Gastroesophageal sphincter (tissue), 4 donors: ENCODE results near the gene IFIH1. TPM values are rescaled to one million over a fixed set of nuclear protein-coding genes. Genes with fewer than 3 reads are reported as not detected.

Source experiments
- ATAC-seq: fragments of 150-250 bp; one replicate; pipeline ENCODE4 v1.9.1; 2016; ENCODE audit warnings: mild to moderate bottlenecking, moderate library complexity
- H3K27ac ChIP-seq, 4 donors: fragments of 200-600 bp; sonication (generic) in 3 of 4; 1 replicate in 3 of 4; 2 replicates in 1 of 4; pipeline ENCODE4 v1.5.1; 2016 to 2019
- H3K27me3 ChIP-seq: fragments of 200-600 bp; sonication (generic); one replicate; pipeline ENCODE4 v1.5.1; 2019
- H3K36me3 ChIP-seq, 2 donors: fragments of 200-600 bp; sonication (generic); one replicate each; pipeline ENCODE4 v1.5.1; 2019; ENCODE audit warnings: control low read depth in 1 of 2
- H3K4me1 ChIP-seq, 3 donors: fragments of 200-600 bp; sonication (generic); 1 replicate in 2 of 3; 2 replicates in 1 of 3; pipeline ENCODE4 v1.5.1; 2016 to 2019; ENCODE audit warnings: control low read depth in 2 of 3
- H3K4me3 ChIP-seq, 2 donors: fragments of 200-600 bp; sonication (generic); one replicate each; pipeline ENCODE4 v1.5.1; 2019; ENCODE audit warnings: mild to moderate bottlenecking in 1 of 2, moderate library complexity in 1 of 2
- H3K9me3 ChIP-seq, 3 donors: fragments of 200-600 bp; sonication (generic); one replicate each; pipeline ENCODE4 v1.5.1; 2017 to 2019; ENCODE audit warnings: control low read depth in 2 of 3
- EP300 ChIP-seq: sonication (generic); formaldehyde crosslinking; IDR thresholded peaks from one replicate; pipeline ENCODE4 v1.6.1; 2017; ENCODE audit warnings: antibody characterized with exemption, mild to moderate bottlenecking
- POLR2A ChIP-seq, 2 donors: fragments of 450-650 bp; IDR thresholded peaks; one replicate each; pipeline ENCODE4 v1.6.1; 2017; ENCODE audit warnings: antibody characterized with exemption in 2 of 2, mild to moderate bottlenecking in 2 of 2, moderate library complexity in 1 of 2
- POLR2AphosphoS5 ChIP-seq: sonication (generic); formaldehyde crosslinking; IDR thresholded peaks from one replicate; pipeline ENCODE4 v1.6.1; 2017; ENCODE audit warnings: antibody characterized with exemption
- WGBS, 2 donors: methylation state at CpG; one replicate each; pipeline ENCODE4 v1.1.5; 2018; ENCODE audit warnings: low coverage in 1 of 2; 5-methylcytosine and 5-hydroxymethylcytosine counted together
- total RNA-seq, 4 donors: library from RNA; depleted of rRNA; stranded (reverse); fragments of >200 nt; gene quantifications; one replicate each; pipeline ENCODE4 v1.1.0, GENCODE V29; 2016
- TF ChIP-seq, protein P1 (sequence below), 4 experiments: fragments of 200-600 bp in 2 of 4; fragments of 450-650 bp in 2 of 4; sonication (generic) in 1 of 4; IDR thresholded peaks; one replicate each; pipeline ENCODE4 v1.5.1; 2017 to 2019; ENCODE audit warnings: antibody characterized with exemption in 4 of 4, mild to moderate bottlenecking in 2 of 4, moderate library complexity in 2 of 4

IFIH1 gene
- total RNA-seq, 4 donors from 2014 or later: 7.1 to 24.1 (median 16.1) TPM

GRCh38 chr2:162234620-162235462 is 83.6 kb downstream of the IFIH1 start:
- no peak for ATAC-seq
- TF ChIP-seq POLR2A (IDR thresholded peaks at IDR 0.05) (no peak), POLR2AphosphoS5 (no peak), EP300 (no peak)
- TF ChIP-seq, protein P1, sequence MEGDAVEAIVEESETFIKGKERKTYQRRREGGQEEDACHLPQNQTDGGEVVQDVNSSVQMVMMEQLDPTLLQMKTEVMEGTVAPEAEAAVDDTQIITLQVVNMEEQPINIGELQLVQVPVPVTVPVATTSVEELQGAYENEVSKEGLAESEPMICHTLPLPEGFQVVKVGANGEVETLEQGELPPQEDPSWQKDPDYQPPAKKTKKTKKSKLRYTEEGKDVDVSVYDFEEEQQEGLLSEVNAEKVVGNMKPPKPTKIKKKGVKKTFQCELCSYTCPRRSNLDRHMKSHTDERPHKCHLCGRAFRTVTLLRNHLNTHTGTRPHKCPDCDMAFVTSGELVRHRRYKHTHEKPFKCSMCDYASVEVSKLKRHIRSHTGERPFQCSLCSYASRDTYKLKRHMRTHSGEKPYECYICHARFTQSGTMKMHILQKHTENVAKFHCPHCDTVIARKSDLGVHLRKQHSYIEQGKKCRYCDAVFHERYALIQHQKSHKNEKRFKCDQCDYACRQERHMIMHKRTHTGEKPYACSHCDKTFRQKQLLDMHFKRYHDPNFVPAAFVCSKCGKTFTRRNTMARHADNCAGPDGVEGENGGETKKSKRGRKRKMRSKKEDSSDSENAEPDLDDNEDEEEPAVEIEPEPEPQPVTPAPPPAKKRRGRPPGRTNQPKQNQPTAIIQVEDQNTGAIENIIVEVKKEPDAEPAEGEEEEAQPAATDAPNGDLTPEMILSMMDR (IDR thresholded peaks at IDR 0.05): no peak
- Histone ChIP-seq H3K9me3 (no peaks in the 10 kb centered on the region), H3K36me3 (no peaks in the 10 kb centered on the region), H3K4me3 (no peak overlapping the region), H3K4me1 (peaks cover 0 to 10% (median 5%) of the 10 kb centered on the region in 3 donors), H3K27ac (no peak overlapping the region), H3K27me3 (no peaks in the 10 kb centered on the region)
- WGBS, 2 donors: no CpG with 5 or more reads among the region's 38 CpGs

GRCh38 chr2:162233197-162233596 is 85.3 kb downstream of the IFIH1 start:
- ATAC-seq: no peak
- peaks cover 0 to 10% (median 5%) of the 10 kb centered on the region in 3 donors for H3K4me1 ChIP-seq
- no peaks in the 10 kb centered on the region for H3K9me3 ChIP-seq
- WGBS, 2 donors: 48 to 80% methylated on average over 1 of the region's 1 CpG
- no peaks in the 10 kb centered on the region for H3K27me3 ChIP-seq
- H3K27ac ChIP-seq: peak overlapping the region in 1 of 4 donors; percentile 1
- TF ChIP-seq POLR2A (IDR thresholded peaks at IDR 0.05) (no peak), EP300 (no peak), POLR2AphosphoS5 (no peak)
- TF ChIP-seq, protein P1 (IDR thresholded peaks at IDR 0.05): no peak
- no peak overlapping the region for H3K4me3 ChIP-seq
- H3K36me3 ChIP-seq: no peaks in the 10 kb centered on the region

DNA sequence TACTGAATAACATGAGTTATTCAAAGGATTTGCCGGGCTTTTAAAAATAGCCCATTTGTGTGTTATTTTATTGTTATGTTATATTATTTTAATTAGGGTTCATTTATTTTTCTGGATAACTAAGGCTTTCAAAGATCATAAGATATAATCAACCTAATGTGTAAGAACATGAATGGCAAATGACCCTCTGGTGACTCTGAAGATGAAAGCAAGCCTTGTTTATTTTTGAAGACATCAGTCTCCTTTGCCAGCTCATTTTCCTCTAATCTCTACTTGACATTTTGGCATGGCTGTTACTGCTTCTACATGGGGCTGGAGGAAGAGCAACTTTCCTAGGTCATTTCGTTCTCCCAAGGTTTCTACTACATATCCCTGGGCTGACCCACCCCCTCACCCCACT is 85.8 kb downstream of the IFIH1 start:
- peak overlapping the region in 1 of 4 donors; percentile 1 for H3K27ac ChIP-seq
- peaks cover 0 to 10% (median 5%) of the 10 kb centered on the region in 3 donors for H3K4me1 ChIP-seq
- no peak for ATAC-seq

DNA sequence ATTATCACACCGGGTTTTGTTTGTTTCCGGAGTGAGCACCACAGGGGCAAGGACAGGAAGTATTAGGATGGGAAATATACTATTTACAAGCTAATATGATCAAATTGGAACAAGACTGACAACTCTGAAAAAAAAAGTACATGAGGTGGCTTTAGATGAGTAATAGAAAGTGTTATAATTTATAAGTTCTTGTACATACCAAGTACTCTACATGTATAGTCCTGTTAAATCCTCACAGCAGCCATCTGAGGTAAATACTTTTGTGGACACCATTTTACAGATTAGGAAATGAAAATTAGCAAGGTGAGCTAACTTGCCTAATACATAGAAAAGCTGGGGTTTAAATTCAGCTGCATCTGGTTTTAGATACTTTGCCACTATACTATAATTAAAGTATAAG is 86.5 kb downstream of the IFIH1 start:
- no peak overlapping the region for H3K4me3 ChIP-seq
- no peaks in the 10 kb centered on the region for H3K9me3 ChIP-seq
- H3K27ac ChIP-seq: no peak overlapping the region
- TF ChIP-seq EP300 (no peak), POLR2A (IDR thresholded peaks at IDR 0.05) (no peak), POLR2AphosphoS5 (no peak)
- TF ChIP-seq, protein P1 (IDR thresholded peaks at IDR 0.05): no peak
- no peak for ATAC-seq
- 20 to 39% methylated on average over 1 to 2 of the region's 2 CpGs for WGBS, 2 donors
- H3K4me1 ChIP-seq: peaks cover 0 to 10% (median 5%) of the 10 kb centered on the region in 3 donors
- H3K36me3 ChIP-seq: no peaks in the 10 kb centered on the region
- no peaks in the 10 kb centered on the region for H3K27me3 ChIP-seq

More for the DNA sequence above, 85.8 kb downstream of the IFIH1 start:
- TF ChIP-seq POLR2AphosphoS5 (no peak), POLR2A (IDR thresholded peaks at IDR 0.05) (no peak), EP300 (no peak)
- TF ChIP-seq, protein P1 (IDR thresholded peaks at IDR 0.05): no peak
- no peaks in the 10 kb centered on the region for H3K36me3 ChIP-seq
- H3K27me3 ChIP-seq: no peaks in the 10 kb centered on the region
- WGBS, 2 donors: 29 to 39% methylated on average over 2 of the region's 2 CpGs
- no peak overlapping the region for H3K4me3 ChIP-seq
- no peaks in the 10 kb centered on the region for H3K9me3 ChIP-seq

DNA sequence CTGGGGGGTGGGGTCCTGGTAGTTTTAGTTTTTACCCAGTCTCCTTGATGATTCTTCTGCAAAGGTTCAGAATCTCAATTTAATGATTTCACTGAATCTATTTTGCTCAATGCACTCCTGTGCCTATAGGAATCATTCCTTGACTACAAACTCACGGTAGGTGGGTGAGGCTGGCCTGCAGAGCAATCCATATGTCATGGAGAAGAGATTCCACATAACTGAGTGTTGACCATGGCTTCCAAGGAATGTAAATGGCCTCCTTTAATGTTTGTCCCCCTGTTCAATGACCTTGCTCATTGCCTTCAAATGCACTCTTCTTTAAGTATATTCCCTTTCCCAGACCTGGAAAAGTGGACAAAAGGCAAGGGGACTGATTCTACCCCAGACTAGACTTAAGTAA is 87.7 kb downstream of the IFIH1 start:
- no peaks in the 10 kb centered on the region for H3K27me3 ChIP-seq
- TF ChIP-seq, protein P1 (IDR thresholded peaks at IDR 0.05): no peak
- TF ChIP-seq POLR2A (IDR thresholded peaks at IDR 0.05): no peak
- no peak for TF ChIP-seq POLR2AphosphoS5
- no peak for TF ChIP-seq EP300
- H3K9me3 ChIP-seq: no peaks in the 10 kb centered on the region
- no peak for ATAC-seq
- H3K27ac ChIP-seq: no peak overlapping the region
- WGBS, 2 donors: 88 to 100% methylated on average over 1 of the region's 1 CpG
- no peak overlapping the region for H3K4me3 ChIP-seq
- H3K36me3 ChIP-seq: no peaks in the 10 kb centered on the region
- H3K4me1 ChIP-seq: peaks cover 0 to 10% (median 5%) of the 10 kb centered on the region in 3 donors
